HG03025 (cell line): ENCODE results near the gene PLEKHA5.
"Not testable (repeated sequence)": the region's sequence is repeated elsewhere in the genome, so short reads cannot be mapped to it uniquely, and the experiment has no call there.

Experiments used
- ATAC-seq: cut with Tn5 transposase; IDR thresholded peaks from one replicate; pipeline ENCODE4 v1.9.1; 2021; ENCODE audit warnings: mild to moderate bottlenecking, moderate library complexity; ENCODE audit not compliant: unreplicated experiment, low FRiP score

PLEKHA5 gene

GRCh38 chr12:19129486-19130223 lies at the start of gene PLEKHA5:
TSS of gene PLEKHA5 (plus strand) at chr12:19129733. CDS start at chr12:19129800, 67 bp downstream.
- no peak for ATAC-seq

GRCh38 chr12:19080918-19081317 lies 48.6 kb upstream of the PLEKHA5 start:
- ATAC-seq: no peak

- ATAC-seq: no peak
Measured at GRCh38 chr12:19082365-19082911, 47.1 kb upstream of the PLEKHA5 start.

GRCh38 chr12:19084547-19084946 lies 45.0 kb upstream of the PLEKHA5 start:
- ATAC-seq: no peak

GRCh38 chr12:19085090-19085489 lies 44.4 kb upstream of the PLEKHA5 start:
- ATAC-seq: no peak

GRCh38 chr12:19088606-19089005 lies 40.9 kb upstream of the PLEKHA5 start:
- ATAC-seq: no peak

- not testable (repeated sequence) for ATAC-seq
Measured at GRCh38 chr12:19092482-19092881, 37.1 kb upstream of the PLEKHA5 start.

GRCh38 chr12:19093218-19093617 lies 36.3 kb upstream of the PLEKHA5 start:
- no peak for ATAC-seq

- no peak for ATAC-seq
Measured at GRCh38 chr12:19095331-19095730, 34.2 kb upstream of the PLEKHA5 start.

GRCh38 chr12:19095756-19096480 lies 33.6 kb upstream of the PLEKHA5 start:
- ATAC-seq: no peak

- no peak for ATAC-seq
Measured at GRCh38 chr12:19105463-19105862, 24.1 kb upstream of the PLEKHA5 start.

- no peak for ATAC-seq
Measured at GRCh38 chr12:19107750-19108149, 21.8 kb upstream of the PLEKHA5 start.

- ATAC-seq: no peak
Measured at GRCh38 chr12:19110221-19110940, 19.2 kb upstream of the PLEKHA5 start.

GRCh38 chr12:19113464-19113863 lies 16.1 kb upstream of the PLEKHA5 start:
- no peak for ATAC-seq

- no peak for ATAC-seq
Measured at GRCh38 chr12:19115285-19115684, 14.2 kb upstream of the PLEKHA5 start.

- no peak for ATAC-seq
Measured at GRCh38 chr12:19119440-19119839, 10.1 kb upstream of the PLEKHA5 start.

GRCh38 chr12:19120795-19121194 lies 8.7 kb upstream of the PLEKHA5 start:
- ATAC-seq: no peak

- ATAC-seq: no peak
Measured at GRCh38 chr12:19121449-19122018, 8.0 kb upstream of the PLEKHA5 start.

- ATAC-seq: no peak
Measured at GRCh38 chr12:19125325-19125724, 4.2 kb upstream of the PLEKHA5 start.

GRCh38 chr12:19127270-19127669 lies 2.3 kb upstream of the PLEKHA5 start:
- ATAC-seq: no peak

- ATAC-seq: no peak
Measured at GRCh38 chr12:19128485-19128884, 1.0 kb upstream of the PLEKHA5 start.
